Endothelial cell (in vitro differentiated cells): ENCODE results near the gene STING1. TPM values are rescaled to one million over a fixed set of nuclear protein-coding genes. Genes with fewer than 3 reads are reported as not detected.

Source experiments
- DNase-seq: peaks from one replicate; pipeline ENCODE4 v3.0.0; 2021; ENCODE audit warnings: low spot score
- H3K27ac Mint-ChIP-seq: one replicate; pipeline ENCODE4 v1.8.0; 2021; ENCODE audit warnings: mixed read lengths, inconsistent platforms; ENCODE audit not compliant: unreplicated experiment
- H3K27me3 Mint-ChIP-seq: one replicate; pipeline ENCODE4 v1.8.0; 2021; ENCODE audit warnings: mild to moderate bottlenecking, moderate library complexity, mixed read lengths, inconsistent platforms; ENCODE audit not compliant: unreplicated experiment
- H3K36me3 Mint-ChIP-seq: one replicate; pipeline ENCODE4 v1.8.0; 2021; ENCODE audit warnings: mild to moderate bottlenecking, low read depth, mixed read lengths, inconsistent platforms; ENCODE audit not compliant: unreplicated experiment
- H3K4me1 Mint-ChIP-seq: one replicate; pipeline ENCODE4 v1.8.0; 2021; ENCODE audit warnings: mild to moderate bottlenecking, mixed read lengths, inconsistent platforms; ENCODE audit not compliant: unreplicated experiment
- H3K4me3 Mint-ChIP-seq: one replicate; pipeline ENCODE4 v1.8.0; 2021; ENCODE audit warnings: mild to moderate bottlenecking, mixed read lengths, inconsistent platforms; ENCODE audit not compliant: unreplicated experiment
- H3K9me3 Mint-ChIP-seq: one replicate; pipeline ENCODE4 v1.8.0; 2021; ENCODE audit warnings: mixed read lengths, inconsistent platforms; ENCODE audit not compliant: unreplicated experiment
- CTCF ChIP-seq: fragments of 200-600 bp; sonication (generic); IDR thresholded peaks from one replicate; pipeline ENCODE4 v1.5.0; 2021; ENCODE audit warnings: antibody characterized with exemption; ENCODE audit not compliant: unreplicated experiment
- total RNA-seq: library from RNA; stranded (reverse); fragmentation: NEBNext Ultra II Directional; extraction: Animal tissue kit (Norgen Biotek cat#: 25700); gene quantifications from one replicate; pipeline ENCODE4 v1.2.1, GENCODE V29; 2021; ENCODE audit not compliant: unreplicated experiment

STING1 gene
- total RNA-seq, 1 donor from 2014 or later: 69.1 TPM

DNA sequence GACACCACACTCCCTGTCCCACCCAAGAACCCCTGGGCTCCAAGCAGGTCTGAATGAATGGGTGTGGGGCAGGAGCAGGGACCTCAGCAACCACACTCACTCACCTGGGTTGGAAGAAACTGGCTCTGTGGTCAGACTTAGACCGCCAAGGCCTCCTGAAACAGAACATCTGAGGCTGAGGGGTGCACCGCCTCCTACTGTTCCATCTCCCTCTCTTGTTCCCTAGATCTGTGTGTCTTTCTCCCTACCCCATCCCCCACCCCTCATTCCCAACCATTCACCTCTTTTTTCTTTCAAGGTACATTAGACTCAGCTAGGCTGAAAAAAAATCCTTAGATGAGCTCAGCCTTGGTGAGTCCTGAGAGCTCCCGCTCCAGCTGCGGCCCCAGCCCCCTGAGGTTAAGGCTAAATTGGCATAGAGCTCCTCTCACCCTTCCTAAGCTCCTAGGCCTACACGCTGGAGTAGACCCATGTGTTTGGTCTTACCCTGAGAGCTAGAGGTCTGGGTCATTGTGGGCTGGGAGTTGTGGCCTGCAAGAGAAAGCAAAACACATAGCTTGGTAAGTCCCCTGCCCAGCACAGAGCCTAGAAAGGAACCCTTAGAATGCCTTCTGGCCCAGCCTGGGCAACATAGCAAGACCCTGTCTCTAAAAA lies 24.8 kb downstream of the STING1 start:
- no peak overlapping the region for H3K27ac Mint-ChIP-seq

GRCh38 chr5:139457241-139457640 lies 25.3 kb downstream of the STING1 start:
- H3K4me3 Mint-ChIP-seq: no peak overlapping the region
- peaks cover 6% of the 10 kb centered on the region for H3K27me3 Mint-ChIP-seq
- TF ChIP-seq CTCF: no peak
- no peak for DNase-seq
- H3K27ac Mint-ChIP-seq: no peak overlapping the region
- H3K36me3 Mint-ChIP-seq: peaks cover 49% of the 10 kb centered on the region
- H3K4me1 Mint-ChIP-seq: peaks cover 42% of the 10 kb centered on the region
- no peaks in the 10 kb centered on the region for H3K9me3 Mint-ChIP-seq

More for the DNA sequence above, 24.8 kb downstream of the STING1 start:
- H3K4me3 Mint-ChIP-seq: no peak overlapping the region
- peaks cover 49% of the 10 kb centered on the region for H3K36me3 Mint-ChIP-seq
- peaks cover 7% of the 10 kb centered on the region for H3K27me3 Mint-ChIP-seq
- H3K4me1 Mint-ChIP-seq: peaks cover 44% of the 10 kb centered on the region
- TF ChIP-seq CTCF: no peak
- H3K9me3 Mint-ChIP-seq: no peaks in the 10 kb centered on the region
- no peak for DNase-seq

- Mint-ChIP-seq H3K4me1 (peaks cover 42% of the 10 kb centered on the region), H3K27me3 (peaks cover 6% of the 10 kb centered on the region), H3K36me3 (peaks cover 46% of the 10 kb centered on the region), H3K9me3 (no peaks in the 10 kb centered on the region), H3K4me3 (peak overlapping the region; percentile 39), H3K27ac (peak overlapping the region; percentile 75)
- TF ChIP-seq CTCF: no peak
- no peak for DNase-seq
These were observed 25.8 kb downstream of the STING1 start for GRCh38 chr5:139456776-139457175.

- Mint-ChIP-seq H3K4me3 (no peak overlapping the region), H3K27me3 (peaks cover 6% of the 10 kb centered on the region), H3K36me3 (peaks cover 43% of the 10 kb centered on the region), H3K9me3 (no peaks in the 10 kb centered on the region), H3K4me1 (peaks cover 28% of the 10 kb centered on the region), H3K27ac (peak overlapping the region; percentile 71)
- TF ChIP-seq CTCF: no peak
- DNase-seq: no peak
These were observed 27.8 kb downstream of the STING1 start for GRCh38 chr5:139454568-139455290.
